ENCODE data around the gene EFNA4. TPM values are rescaled to one million over a fixed set of nuclear protein-coding genes. Genes with fewer than 3 reads are reported as not detected.

The EFNA4 gene
- polyA plus RNA-seq, 1 of the 3 experiments (the other 2 are of a cell fraction): 17.7 TPM

- H3F3A ChIP-seq (replicated peaks; ENCODE audit: insufficient read depth): no peaks in the 10 kb centered on the region
- peaks cover 7 to 15% of the 10 kb centered on the region in 2 experiments; a peak in 1 of 4 replicates for H3K4me1 ChIP-seq (ENCODE audit: control insufficient read depth in 1 of 2, insufficient read depth in 2 of 2, low read depth in 1 of 2, low read length in 1 of 2)
- H4K20me1 ChIP-seq (ENCODE audit: insufficient read depth): no peaks in the 10 kb centered on the region
- DNase-seq: no peak
- H3K4me2 ChIP-seq: no peak overlapping the region
- CTCF ChIA-PET: interaction anchor here (1.0 to 26.0 kb wide), 12 partner anchors 11 to 124 kb away, joined by 3 to 573 read pairs (median 14); partner anchors contain the start of genes DCST1, DCST2, EFNA3 and EFNA4
- H3K27ac ChIP-seq (ENCODE audit: low read depth in 2 of 2, low read length in 1 of 2): no peak overlapping the region
- no peak for TF ChIP-seq TCF12 (IDR thresholded peaks at IDR 0.05)
- TF ChIP-seq TAF1 (IDR thresholded peaks at IDR 0.05; ENCODE audit: borderline replicate concordance, low read depth, low read length): no peak
- no peak for TF ChIP-seq CHD2 (IDR thresholded peaks at IDR 0.05; ENCODE audit: low read length, partially characterized antibody)
- no peak for TF ChIP-seq NFIC (IDR thresholded peaks at IDR 0.05; ENCODE audit: borderline replicate concordance)
- no peak for TF ChIP-seq MXI1 (IDR thresholded peaks at IDR 0.05; ENCODE audit: low read depth, low read length)
- no peak for TF ChIP-seq NRF1 (IDR thresholded peaks at IDR 0.05; ENCODE audit: low read depth, low read length)
- TF ChIP-seq SMC3 (IDR thresholded peaks at IDR 0.05; ENCODE audit: low read depth, low read length): no peak
- no peak for TF ChIP-seq USF1 (IDR thresholded peaks at IDR 0.05; ENCODE audit: borderline replicate concordance, low read depth)
- no peak for TF ChIP-seq CTCF (IDR thresholded peaks at IDR 0.05)
- no peak for TF ChIP-seq RAD21 (IDR thresholded peaks at IDR 0.05; ENCODE audit: low read length)
- no peak for TF ChIP-seq EP300 (IDR thresholded peaks at IDR 0.05; ENCODE audit: borderline replicate concordance in 1 of 2, low read depth in 1 of 2, low read length in 1 of 2)
- no peak for TF ChIP-seq GABPA (IDR thresholded peaks at IDR 0.05; ENCODE audit: low read depth)
- TF ChIP-seq ELF1 (IDR thresholded peaks at IDR 0.05): no peak
- no peak for TF ChIP-seq JUND (IDR thresholded peaks at IDR 0.05)
- no peak for TF ChIP-seq RCOR1 (IDR thresholded peaks at IDR 0.05; ENCODE audit: low read length)
- TF ChIP-seq FOXJ3 (CRISPR knock-in tag; IDR thresholded peaks at IDR 0.05): no peak
- TF ChIP-seq USF2 (IDR thresholded peaks at IDR 0.05; ENCODE audit: borderline replicate concordance, low read depth, low read length): no peak
- TF ChIP-seq RXRA (IDR thresholded peaks at IDR 0.05; ENCODE audit: borderline replicate concordance, low read depth): no peak
- no peak for TF ChIP-seq POLR2AphosphoS5 (IDR thresholded peaks at IDR 0.05; ENCODE audit: low read depth, low read length)
- no peaks in the 10 kb centered on the region for H3K79me2 ChIP-seq (ENCODE audit: insufficient read depth)
- no peaks in the 10 kb centered on the region for H3K9me3 ChIP-seq
- H3K9me2 ChIP-seq: no peaks in the 10 kb centered on the region
- POLR2A ChIA-PET: interaction anchor here (0.7 to 1.6 kb wide), 6 partner anchors 9 to 83 kb away, joined by 3 to 8 read pairs (median 4); no protein-coding TSS in a partner anchor
- WGBS (ENCODE audit: low lambda C conversion rate): 90% methylated on average over 3 of the region's 3 CpGs
- H3K4me3 ChIP-seq (ENCODE audit: low read depth in 2 of 2, low read length in 1 of 2): no peak overlapping the region
- H3K9ac ChIP-seq: no peak overlapping the region
- no peaks in the 10 kb centered on the region for H3K36me3 ChIP-seq (replicated peaks in 1 of 2; ENCODE audit: control insufficient read depth in 1 of 2, insufficient read depth in 2 of 2, low read length in 1 of 2)
- H3K27me3 ChIP-seq (ENCODE audit: insufficient read depth): no peaks in the 10 kb centered on the region
- no peak overlapping the region; the same call in 1 of the 2 replicates for H2AFZ ChIP-seq (ENCODE audit: low read depth)
These were observed 19.7 kb upstream of the EFNA4 start for GRCh38 chr1:155043793-155044192.
